Measurements from ENCODE around the gene TNKS1BP1.

- TF ChIP-seq, protein P1, sequence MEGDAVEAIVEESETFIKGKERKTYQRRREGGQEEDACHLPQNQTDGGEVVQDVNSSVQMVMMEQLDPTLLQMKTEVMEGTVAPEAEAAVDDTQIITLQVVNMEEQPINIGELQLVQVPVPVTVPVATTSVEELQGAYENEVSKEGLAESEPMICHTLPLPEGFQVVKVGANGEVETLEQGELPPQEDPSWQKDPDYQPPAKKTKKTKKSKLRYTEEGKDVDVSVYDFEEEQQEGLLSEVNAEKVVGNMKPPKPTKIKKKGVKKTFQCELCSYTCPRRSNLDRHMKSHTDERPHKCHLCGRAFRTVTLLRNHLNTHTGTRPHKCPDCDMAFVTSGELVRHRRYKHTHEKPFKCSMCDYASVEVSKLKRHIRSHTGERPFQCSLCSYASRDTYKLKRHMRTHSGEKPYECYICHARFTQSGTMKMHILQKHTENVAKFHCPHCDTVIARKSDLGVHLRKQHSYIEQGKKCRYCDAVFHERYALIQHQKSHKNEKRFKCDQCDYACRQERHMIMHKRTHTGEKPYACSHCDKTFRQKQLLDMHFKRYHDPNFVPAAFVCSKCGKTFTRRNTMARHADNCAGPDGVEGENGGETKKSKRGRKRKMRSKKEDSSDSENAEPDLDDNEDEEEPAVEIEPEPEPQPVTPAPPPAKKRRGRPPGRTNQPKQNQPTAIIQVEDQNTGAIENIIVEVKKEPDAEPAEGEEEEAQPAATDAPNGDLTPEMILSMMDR (IDR thresholded peaks at IDR 0.05; ENCODE audit: low read depth, low read length, poor library complexity, severe bottlenecking) = peak; percentile 91
- TF ChIP-seq EZH2phosphoT487 (IDR thresholded peaks at IDR 0.05; ENCODE audit: borderline replicate concordance, low read length) = no peak
Observed at GRCh38 chr11:57277845-57278720, 46.7 kb downstream of the TNKS1BP1 start.
